ENCODE measurements around the gene HLA-B. TPM values are rescaled to one million over a fixed set of nuclear protein-coding genes. Genes with fewer than 3 reads are reported as not detected.
"Not testable (repeated sequence)": the region's sequence is repeated elsewhere in the genome, so short reads cannot be mapped to it uniquely, and the experiment has no call there.

The HLA-B gene
- total RNA-seq, 4 donors from 2014 or later = 328 to 1,292 (median 594) TPM

GRCh38 chr6:31388916-31389801, 32.2 kb upstream of the HLA-B start:
- H3K9me3 ChIP-seq; H3K27me3 ChIP-seq; H3K36me3 ChIP-seq; H3K4me1 ChIP-seq; H3K27ac ChIP-seq; intact Hi-C loops (cut with DNase I); H3K4me3 ChIP-seq (replicated peaks in 1 of 3); DNase-seq: not testable (repeated sequence)
- peak in 1 of 6 experiments; percentile 18 for TF ChIP-seq CTCF (IDR thresholded peaks at IDR 0.05)
- WGBS, 2 donors = 46 to 52% methylated on average over 5 of the region's 13 CpGs

- Histone ChIP-seq H3K36me3 (no peaks in the 10 kb centered on the region), H3K27me3 (no peaks in the 10 kb centered on the region), H3K9me3 (no peaks in the 10 kb centered on the region), H3K4me3 (replicated peaks in 1 of 3) (no peak overlapping the region), H3K4me1 (no peaks in the 10 kb centered on the region), H3K27ac (no peak overlapping the region)
- no peak for TF ChIP-seq CTCF (IDR thresholded peaks at IDR 0.05)
- TF ChIP-seq POLR2A (IDR thresholded peaks at IDR 0.05) = no peak
- intact Hi-C loops (cut with DNase I) = no loop called here
- no peak for DNase-seq
- WGBS, 2 donors = 67 to 72% methylated on average over 1 of the region's 1 CpG
Measured at GRCh38 chr6:31386977-31387376, 30.0 kb upstream of the HLA-B start.

- Histone ChIP-seq H3K4me1 (no peaks in the 10 kb centered on the region), H3K27ac (no peak overlapping the region), H3K4me3 (replicated peaks in 1 of 3) (no peak overlapping the region), H3K9me3 (no peaks in the 10 kb centered on the region), H3K27me3 (no peaks in the 10 kb centered on the region), H3K36me3 (no peaks in the 10 kb centered on the region)
- TF ChIP-seq POLR2A (IDR thresholded peaks at IDR 0.05) = no peak
- no peak for TF ChIP-seq CTCF (IDR thresholded peaks at IDR 0.05)
- WGBS, 2 donors = 64 to 76% methylated on average over 3 of the region's 3 CpGs
- intact Hi-C loops (cut with DNase I) = no loop called here
- no peak for DNase-seq
Measured at GRCh38 chr6:31386099-31386498, 29.1 kb upstream of the HLA-B start.

GRCh38 chr6:31385041-31385440, 28.1 kb upstream of the HLA-B start:
- DNase-seq = no peak
- Histone ChIP-seq H3K27me3 (no peaks in the 10 kb centered on the region), H3K9me3 (no peaks in the 10 kb centered on the region), H3K27ac (no peak overlapping the region), H3K36me3 (no peaks in the 10 kb centered on the region), H3K4me1 (no peaks in the 10 kb centered on the region), H3K4me3 (replicated peaks in 1 of 3) (no peak overlapping the region)
- intact Hi-C loops (cut with DNase I) = no loop called here
- 85 to 89% methylated on average over 3 of the region's 3 CpGs for WGBS, 2 donors
- no peak for TF ChIP-seq CTCF (IDR thresholded peaks at IDR 0.05)
- no peak for TF ChIP-seq POLR2A (IDR thresholded peaks at IDR 0.05)

GRCh38 chr6:31383149-31383548, 26.2 kb upstream of the HLA-B start:
- Histone ChIP-seq H3K27ac (no peak overlapping the region), H3K27me3 (no peaks in the 10 kb centered on the region), H3K4me3 (replicated peaks in 1 of 3) (no peak overlapping the region), H3K36me3 (no peaks in the 10 kb centered on the region), H3K9me3 (no peaks in the 10 kb centered on the region), H3K4me1 (no peaks in the 10 kb centered on the region)
- intact Hi-C loops (cut with DNase I) = no loop called here
- TF ChIP-seq POLR2A (IDR thresholded peaks at IDR 0.05) (no peak), CTCF (IDR thresholded peaks at IDR 0.05) (no peak)
- WGBS, 2 donors = 65 to 79% methylated on average over 5 of the region's 5 CpGs
- no peak for DNase-seq

Data from thyroid gland (tissue), 4 donors.